Adrenal gland (tissue), 5 donors: Measurements from ENCODE around the gene DCX.

ENCODE experiments used
- POLR2A ChIP-seq, 2 donors: fragments of 450-650 bp; IDR thresholded peaks; one replicate each; pipeline ENCODE4 v1.6.1; 2017; ENCODE audit warnings: antibody characterized with exemption in 2 of 2, mild to moderate bottlenecking in 2 of 2, moderate library complexity in 1 of 2
- TF ChIP-seq, protein P1 (sequence below), 6 experiments: fragments of 450-650 bp in 4 of 6; fragments of 200-600 bp in 2 of 6; sonication (generic) in 1 of 6; IDR thresholded peaks; 1 replicate in 5 of 6; 2 replicates in 1 of 6; pipeline versions ENCODE4 v1.5.1 to v1.8.0; 2016 to 2021; ENCODE audit warnings: antibody characterized with exemption in 6 of 6, mild to moderate bottlenecking in 2 of 6, moderate library complexity in 1 of 6
- donor health status: DM: no; HTN: no; CAD: no.

GRCh38 chrX:111363741-111364140 lies 48.3 kb downstream of the DCX start:
- TF ChIP-seq, protein P1, sequence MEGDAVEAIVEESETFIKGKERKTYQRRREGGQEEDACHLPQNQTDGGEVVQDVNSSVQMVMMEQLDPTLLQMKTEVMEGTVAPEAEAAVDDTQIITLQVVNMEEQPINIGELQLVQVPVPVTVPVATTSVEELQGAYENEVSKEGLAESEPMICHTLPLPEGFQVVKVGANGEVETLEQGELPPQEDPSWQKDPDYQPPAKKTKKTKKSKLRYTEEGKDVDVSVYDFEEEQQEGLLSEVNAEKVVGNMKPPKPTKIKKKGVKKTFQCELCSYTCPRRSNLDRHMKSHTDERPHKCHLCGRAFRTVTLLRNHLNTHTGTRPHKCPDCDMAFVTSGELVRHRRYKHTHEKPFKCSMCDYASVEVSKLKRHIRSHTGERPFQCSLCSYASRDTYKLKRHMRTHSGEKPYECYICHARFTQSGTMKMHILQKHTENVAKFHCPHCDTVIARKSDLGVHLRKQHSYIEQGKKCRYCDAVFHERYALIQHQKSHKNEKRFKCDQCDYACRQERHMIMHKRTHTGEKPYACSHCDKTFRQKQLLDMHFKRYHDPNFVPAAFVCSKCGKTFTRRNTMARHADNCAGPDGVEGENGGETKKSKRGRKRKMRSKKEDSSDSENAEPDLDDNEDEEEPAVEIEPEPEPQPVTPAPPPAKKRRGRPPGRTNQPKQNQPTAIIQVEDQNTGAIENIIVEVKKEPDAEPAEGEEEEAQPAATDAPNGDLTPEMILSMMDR (IDR thresholded peaks at IDR 0.05), result no peak
- no peak for TF ChIP-seq POLR2A (IDR thresholded peaks at IDR 0.05)
